ENCODE data around the gene ZNF789.

ZNF789 gene

DNA sequence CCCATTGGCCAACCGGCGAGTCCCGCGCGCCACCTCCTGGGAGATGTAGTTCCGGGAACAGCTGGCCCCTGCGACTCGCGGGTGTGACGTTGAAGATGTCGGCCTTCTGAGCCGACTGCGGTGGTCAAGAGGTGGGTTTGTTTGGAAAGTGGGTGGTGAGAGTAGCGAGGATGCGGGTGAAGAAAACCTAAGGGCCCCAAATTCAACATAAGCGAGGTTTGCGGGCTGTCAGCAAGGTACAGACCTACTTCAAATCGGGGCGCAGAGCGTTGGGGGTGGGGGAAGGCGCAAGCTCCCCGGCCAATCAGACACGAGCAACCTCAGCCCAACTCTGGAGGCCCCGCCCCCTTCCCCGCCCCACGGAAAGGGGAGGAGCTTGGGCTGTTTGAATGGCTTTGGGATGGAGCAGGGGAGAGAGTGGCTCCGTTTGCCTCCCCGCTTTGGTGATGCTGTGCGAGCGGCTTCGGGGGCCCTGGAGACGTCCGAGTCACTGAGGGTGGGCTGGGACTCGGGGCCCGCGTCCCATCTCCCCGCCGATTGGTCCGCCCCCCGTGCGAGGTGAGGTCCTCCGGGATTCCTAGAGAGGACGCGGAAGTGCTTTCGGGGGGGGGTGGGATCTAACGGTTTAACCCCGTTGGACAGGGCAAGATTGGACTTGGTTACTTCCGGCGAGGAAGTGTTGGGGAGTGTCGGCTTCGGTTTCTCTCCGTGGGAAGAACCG, 32.1 kb downstream of the ZNF789 start, which contains the start of gene ZKSCAN5:
TSS of gene ZKSCAN5 (plus strand) at position 60 of the 721 bp plus-strand sequence. CDS start 1,383 bp downstream, outside the sequence.
- Histone ChIP-seq H3K18ac (ENCODE audit: low read length) (peak within 1 kb of the TSS; percentile 93), H3K79me1 (ENCODE audit: low read length) (peaks cover 13% of the 10 kb centered on the region), H3K27me3 (ENCODE audit: insufficient read depth, low read length) (no peaks in the 10 kb centered on the region), H4K8ac (ENCODE audit: low read depth, low read length) (peak within 1 kb of the TSS; percentile 99), H3K36me3 (ENCODE audit: control insufficient read depth in 1 of 2, insufficient read depth in 2 of 2, low read length in 2 of 2) (peaks cover 0 to 3% of the 10 kb centered on the region in 2 experiments), H3K4ac (ENCODE audit: low read depth, low read length) (peak within 1 kb of the TSS; percentile 92), H2AFZ (ENCODE audit: insufficient read depth, low read length, poor library complexity) (peak within 1 kb of the TSS; percentile 85), H3K79me2 (ENCODE audit: control insufficient read depth, insufficient read depth, low read length, poor library complexity) (peaks cover 7% of the 10 kb centered on the region), H4K91ac (ENCODE audit: low read depth, low read length) (peak within 1 kb of the TSS; percentile 96), H3K4me3 (ENCODE audit: low read depth, low read length) (peak within 1 kb of the TSS; percentile 91), H2BK120ac (ENCODE audit: insufficient read depth, low read length, poor library complexity) (peak within 1 kb of the TSS; percentile 76), H3K14ac (ENCODE audit: low read length) (peak within 1 kb of the TSS; percentile 94), H4K12ac (ENCODE audit: low read depth, low read length) (peak within 1 kb of the TSS; percentile 88), H3K9me3 (ENCODE audit: insufficient read depth, low read depth, low read length) (no peaks in the 10 kb centered on the region), H2AK5ac (ENCODE audit: low read length) (peak within 1 kb of the TSS; percentile 9), H3K4me2 (ENCODE audit: low read length) (peak within 1 kb of the TSS; percentile 73), H2BK12ac (ENCODE audit: low read length) (no peak within 1 kb of the TSS), H3K4me1 (ENCODE audit: control insufficient read depth in 1 of 2, insufficient read depth in 2 of 2, low read length in 2 of 2) (peaks cover 7 to 10% of the 10 kb centered on the region in 2 experiments), H3K23ac (ENCODE audit: low read length) (no peak within 1 kb of the TSS), H3K9ac (ENCODE audit: low read length) (peak within 1 kb of the TSS; percentile 92), H3K27ac (ENCODE audit: low read depth, low read length) (peak within 1 kb of the TSS; percentile 91), H2BK5ac (ENCODE audit: low read depth, low read length, poor library complexity) (peak within 1 kb of the TSS; percentile 93)
- WGBS (ENCODE audit: extremely low coverage, insufficient coverage, insufficient read length) = no CpG with 5 or more reads among the region's 53 CpGs
- peak; percentile 91 to 94 for DNase-seq

DNA sequence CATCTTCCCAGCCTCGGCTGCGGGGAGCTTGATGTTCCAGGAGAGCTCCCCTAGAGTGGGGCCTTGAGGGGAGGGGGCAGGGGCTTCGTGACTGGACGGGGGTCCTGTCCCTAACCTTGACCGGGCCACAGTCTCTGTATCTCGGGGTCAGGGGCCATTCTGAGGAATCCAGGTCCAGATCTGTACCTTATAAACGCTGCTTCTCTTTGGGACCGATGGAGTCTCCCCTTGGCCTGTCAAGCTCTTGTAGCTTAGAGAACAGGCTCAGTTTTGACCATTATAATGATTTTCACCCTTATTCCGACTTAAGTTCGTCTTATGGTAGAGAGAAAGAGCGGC, 32.6 kb downstream of the ZNF789 start:
- no peaks in the 10 kb centered on the region for H3K27me3 ChIP-seq (ENCODE audit: insufficient read depth, low read length)

GRCh38 chr7:99514050-99514449, 41.4 kb downstream of the ZNF789 start:
- Histone ChIP-seq H3K9ac (ENCODE audit: low read length) (no peak overlapping the region), H2BK120ac (ENCODE audit: insufficient read depth, low read length, poor library complexity) (no peak overlapping the region), H3K18ac (ENCODE audit: low read length) (no peak overlapping the region), H2BK5ac (ENCODE audit: low read depth, low read length, poor library complexity) (no peak overlapping the region), H2BK12ac (ENCODE audit: low read length) (no peak overlapping the region), H3K23ac (ENCODE audit: low read length) (no peak overlapping the region), H3K79me2 (ENCODE audit: control insufficient read depth, insufficient read depth, low read length, poor library complexity) (no peaks in the 10 kb centered on the region), H3K4me2 (ENCODE audit: low read length) (no peak overlapping the region), H3K4me1 (ENCODE audit: control insufficient read depth in 1 of 2, insufficient read depth in 2 of 2, low read length in 2 of 2) (no peaks in the 10 kb centered on the region), H3K36me3 (ENCODE audit: control insufficient read depth in 1 of 2, insufficient read depth in 2 of 2, low read length in 2 of 2) (peaks cover 28 to 39% of the 10 kb centered on the region in 2 experiments), H3K9me3 (ENCODE audit: insufficient read depth, low read depth, low read length) (no peaks in the 10 kb centered on the region), H2AK5ac (ENCODE audit: low read length) (no peak overlapping the region), H4K8ac (ENCODE audit: low read depth, low read length) (no peak overlapping the region), H3K4me3 (ENCODE audit: low read depth, low read length) (no peak overlapping the region), H4K91ac (ENCODE audit: low read depth, low read length) (no peak overlapping the region), H2AFZ (ENCODE audit: insufficient read depth, low read length, poor library complexity) (no peak overlapping the region), H3K27ac (ENCODE audit: low read depth, low read length) (no peak overlapping the region), H4K12ac (ENCODE audit: low read depth, low read length) (no peak overlapping the region), H3K79me1 (ENCODE audit: low read length) (no peaks in the 10 kb centered on the region), H3K4ac (ENCODE audit: low read depth, low read length) (no peak overlapping the region), H3K14ac (ENCODE audit: low read length) (no peak overlapping the region), H3K27me3 (ENCODE audit: insufficient read depth, low read length) (no peaks in the 10 kb centered on the region)
- DNase-seq = no peak
- WGBS (ENCODE audit: extremely low coverage, insufficient coverage, insufficient read length) = no CpG with 5 or more reads among the region's 1 CpG

More for the DNA sequence above, 32.6 kb downstream of the ZNF789 start:
- Histone ChIP-seq H3K9ac (ENCODE audit: low read length) (peak overlapping the region; percentile 92), H2BK120ac (ENCODE audit: insufficient read depth, low read length, poor library complexity) (peak overlapping the region; percentile 49), H4K12ac (ENCODE audit: low read depth, low read length) (peak overlapping the region; percentile 80), H3K18ac (ENCODE audit: low read length) (peak overlapping the region; percentile 93), H3K4me1 (ENCODE audit: control insufficient read depth in 1 of 2, insufficient read depth in 2 of 2, low read length in 2 of 2) (peaks cover 7 to 10% of the 10 kb centered on the region in 2 experiments), H3K36me3 (ENCODE audit: control insufficient read depth in 1 of 2, insufficient read depth in 2 of 2, low read length in 2 of 2) (peaks cover 0 to 5% of the 10 kb centered on the region in 2 experiments), H2BK5ac (ENCODE audit: low read depth, low read length, poor library complexity) (peak overlapping the region; percentile 32), H2AFZ (ENCODE audit: insufficient read depth, low read length, poor library complexity) (peak overlapping the region; percentile 83), H2AK5ac (ENCODE audit: low read length) (peak overlapping the region; percentile 9), H3K4me2 (ENCODE audit: low read length) (peak overlapping the region; percentile 73), H3K79me1 (ENCODE audit: low read length) (peaks cover 10% of the 10 kb centered on the region), H3K14ac (ENCODE audit: low read length) (peak overlapping the region; percentile 67), H4K8ac (ENCODE audit: low read depth, low read length) (peak overlapping the region; percentile 96), H3K9me3 (ENCODE audit: insufficient read depth, low read depth, low read length) (no peaks in the 10 kb centered on the region), H3K27ac (ENCODE audit: low read depth, low read length) (no peak overlapping the region), H4K91ac (ENCODE audit: low read depth, low read length) (peak overlapping the region; percentile 96), H3K4me3 (ENCODE audit: low read depth, low read length) (peak overlapping the region; percentile 91), H3K23ac (ENCODE audit: low read length) (no peak overlapping the region), H3K79me2 (ENCODE audit: control insufficient read depth, insufficient read depth, low read length, poor library complexity) (peaks cover 7% of the 10 kb centered on the region), H3K4ac (ENCODE audit: low read depth, low read length) (peak overlapping the region; percentile 6), H2BK12ac (ENCODE audit: low read length) (no peak overlapping the region)
- DNase-seq = peak in 1 of 2 donors; percentile 29
- WGBS (ENCODE audit: extremely low coverage, insufficient coverage, insufficient read length) = no CpG with 5 or more reads among the region's 11 CpGs

DNA sequence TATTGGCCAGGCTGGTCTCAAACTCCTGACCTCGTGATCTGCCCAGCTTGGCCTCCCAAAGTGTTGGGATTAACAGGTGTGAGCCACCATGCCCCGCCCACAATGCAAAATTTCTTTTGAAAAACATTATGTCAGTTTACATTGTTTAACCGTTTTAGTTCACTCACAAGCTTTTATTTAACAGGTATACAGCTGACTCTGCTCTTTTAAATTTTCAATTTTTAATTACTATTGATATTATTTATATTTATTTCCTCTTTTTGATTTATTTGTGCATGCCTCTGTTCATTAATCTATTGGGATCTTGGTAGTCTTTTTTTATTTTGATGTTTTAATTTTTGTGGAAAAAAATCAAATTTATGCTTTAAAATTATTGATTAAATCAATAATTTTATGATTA, 48.7 kb downstream of the ZNF789 start:
- WGBS (ENCODE audit: extremely low coverage, insufficient coverage, insufficient read length) = no CpG with 5 or more reads among the region's 3 CpGs
- H3K9ac ChIP-seq (ENCODE audit: low read length) = no peak overlapping the region
- no peak overlapping the region for H3K4me3 ChIP-seq (ENCODE audit: low read depth, low read length)
- peaks cover 22 to 37% of the 10 kb centered on the region in 2 experiments for H3K36me3 ChIP-seq (ENCODE audit: control insufficient read depth in 1 of 2, insufficient read depth in 2 of 2, low read length in 2 of 2)
- H2BK120ac ChIP-seq (ENCODE audit: insufficient read depth, low read length, poor library complexity) = no peak overlapping the region
- H3K27me3 ChIP-seq (ENCODE audit: insufficient read depth, low read length) = no peaks in the 10 kb centered on the region
- no peak overlapping the region for H2AFZ ChIP-seq (ENCODE audit: insufficient read depth, low read length, poor library complexity)
- no peak for DNase-seq
- H3K4me1 ChIP-seq (ENCODE audit: control insufficient read depth in 1 of 2, insufficient read depth in 2 of 2, low read length in 2 of 2) = no peaks in the 10 kb centered on the region
- no peak overlapping the region for H3K4ac ChIP-seq (ENCODE audit: low read depth, low read length)
- no peak overlapping the region for H3K4me2 ChIP-seq (ENCODE audit: low read length)
- H3K18ac ChIP-seq (ENCODE audit: low read length) = no peak overlapping the region
- no peak overlapping the region for H4K91ac ChIP-seq (ENCODE audit: low read depth, low read length)
- H2AK5ac ChIP-seq (ENCODE audit: low read length) = no peak overlapping the region
- no peak overlapping the region for H4K8ac ChIP-seq (ENCODE audit: low read depth, low read length)
- no peak overlapping the region for H4K12ac ChIP-seq (ENCODE audit: low read depth, low read length)
- H3K79me2 ChIP-seq (ENCODE audit: control insufficient read depth, insufficient read depth, low read length, poor library complexity) = no peaks in the 10 kb centered on the region
- H3K9me3 ChIP-seq (ENCODE audit: insufficient read depth, low read depth, low read length) = no peaks in the 10 kb centered on the region
- H3K79me1 ChIP-seq (ENCODE audit: low read length) = no peaks in the 10 kb centered on the region
- no peak overlapping the region for H2BK5ac ChIP-seq (ENCODE audit: low read depth, low read length, poor library complexity)
- H2BK12ac ChIP-seq (ENCODE audit: low read length) = no peak overlapping the region
- no peak overlapping the region for H3K23ac ChIP-seq (ENCODE audit: low read length)
- no peak overlapping the region for H3K27ac ChIP-seq (ENCODE audit: low read depth, low read length)
- no peak overlapping the region for H3K14ac ChIP-seq (ENCODE audit: low read length)

Measured in trophoblast cell (in vitro differentiated cells and primary cell).